GM23338 (cell line): ENCODE results near the gene RPLP1.

Experiments
- CREB1 ChIP-seq: fragments of 250-450 bp; sonication (Bioruptor Pico); IDR thresholded peaks from 2 replicates; pipeline ENCODE4 v1.5.0; 2020; ENCODE audit warnings: low read depth, mild to moderate bottlenecking, moderate library complexity
- CTCF ChIP-seq, 2 experiments: fragments of 200-600 bp in 1 of 2; sonication (generic) in 1 of 2; conservative IDR thresholded peaks; 2 replicates each; pipeline versions ENCODE4 v1.5.1 to v1.6.1; 2016 to 2017; ENCODE audit warnings: antibody characterized with exemption in 2 of 2, low read depth in 2 of 2, mild to moderate bottlenecking in 2 of 2, moderate library complexity in 1 of 2
- EZH2 ChIP-seq: fragments of 200-600 bp; sonication (generic); IDR thresholded peaks from one replicate; pipeline ENCODE4 v1.8.0; 2017; ENCODE audit warnings: antibody characterized with exemption, mild to moderate bottlenecking, low read depth; ENCODE audit not compliant: unreplicated experiment
- EZH2phosphoT487 ChIP-seq: fragments of 200-600 bp; sonication (generic); IDR thresholded peaks from one replicate; pipeline ENCODE4 v1.8.1; 2018; ENCODE audit warnings: antibody characterized with exemption; ENCODE audit not compliant: unreplicated experiment
- POLR2AphosphoS5 ChIP-seq: IDR thresholded peaks from 2 replicates; pipeline ENCODE4 v1.6.1; 2016; ENCODE audit warnings: antibody characterized with exemption, low read depth
- STAT1 ChIP-seq: IDR thresholded peaks from one replicate; pipeline ENCODE4 v1.6.1; 2016; ENCODE audit warnings: antibody characterized with exemption; ENCODE audit not compliant: unreplicated experiment
- ZNF114 ChIP-seq: fragments of 250-450 bp; sonication (Bioruptor Pico); IDR thresholded peaks from 2 replicates; pipeline ENCODE4 v1.5.0; 2020; ENCODE audit warnings: mild to moderate bottlenecking, moderate library complexity
- TF ChIP-seq, protein P1 (sequence below): IDR thresholded peaks from one replicate; pipeline ENCODE4 v1.6.1; 2018; ENCODE audit warnings: antibody characterized with exemption; ENCODE audit not compliant: unreplicated experiment

DNA sequence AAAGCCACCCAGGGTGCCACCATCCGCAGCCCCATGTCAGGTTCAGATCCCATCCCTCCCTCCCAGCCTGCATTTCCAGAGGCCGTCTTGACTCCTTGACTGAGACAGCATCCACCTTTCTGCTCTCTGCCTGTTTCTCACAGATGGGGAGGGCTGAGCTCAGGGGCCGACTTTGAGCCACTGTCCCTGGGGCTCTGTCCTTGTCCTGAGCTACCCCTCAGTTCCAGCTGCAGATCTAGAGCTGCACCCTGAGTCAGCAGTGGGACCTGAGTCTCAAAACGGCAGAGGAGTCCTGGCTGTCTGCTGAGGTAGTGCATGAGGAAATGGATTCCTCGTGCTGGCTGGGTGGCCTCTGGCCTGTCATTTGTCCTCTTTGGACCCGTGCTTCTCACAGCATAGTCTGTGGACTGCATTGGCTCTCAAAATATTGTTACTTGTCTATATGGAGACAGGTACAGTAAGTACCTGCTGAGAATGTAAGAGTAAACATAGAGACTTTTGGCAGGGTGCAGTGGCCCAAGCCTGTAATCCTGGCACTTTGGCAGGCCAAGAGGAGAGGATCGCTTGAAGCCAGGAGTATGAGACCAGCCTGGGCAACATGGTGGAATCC, 22.3 kb downstream of the RPLP1 start:
- TF ChIP-seq EZH2 = no peak
- no peak for TF ChIP-seq CREB1 (CRISPR knock-in tag)
- TF ChIP-seq CTCF (conservative IDR thresholded peaks at IDR 0.05; ENCODE audit: low read depth in 2 of 2) = no peak
- no peak for TF ChIP-seq EZH2phosphoT487
- TF ChIP-seq STAT1 = no peak
- no peak for TF ChIP-seq POLR2AphosphoS5
- TF ChIP-seq, protein P1, sequence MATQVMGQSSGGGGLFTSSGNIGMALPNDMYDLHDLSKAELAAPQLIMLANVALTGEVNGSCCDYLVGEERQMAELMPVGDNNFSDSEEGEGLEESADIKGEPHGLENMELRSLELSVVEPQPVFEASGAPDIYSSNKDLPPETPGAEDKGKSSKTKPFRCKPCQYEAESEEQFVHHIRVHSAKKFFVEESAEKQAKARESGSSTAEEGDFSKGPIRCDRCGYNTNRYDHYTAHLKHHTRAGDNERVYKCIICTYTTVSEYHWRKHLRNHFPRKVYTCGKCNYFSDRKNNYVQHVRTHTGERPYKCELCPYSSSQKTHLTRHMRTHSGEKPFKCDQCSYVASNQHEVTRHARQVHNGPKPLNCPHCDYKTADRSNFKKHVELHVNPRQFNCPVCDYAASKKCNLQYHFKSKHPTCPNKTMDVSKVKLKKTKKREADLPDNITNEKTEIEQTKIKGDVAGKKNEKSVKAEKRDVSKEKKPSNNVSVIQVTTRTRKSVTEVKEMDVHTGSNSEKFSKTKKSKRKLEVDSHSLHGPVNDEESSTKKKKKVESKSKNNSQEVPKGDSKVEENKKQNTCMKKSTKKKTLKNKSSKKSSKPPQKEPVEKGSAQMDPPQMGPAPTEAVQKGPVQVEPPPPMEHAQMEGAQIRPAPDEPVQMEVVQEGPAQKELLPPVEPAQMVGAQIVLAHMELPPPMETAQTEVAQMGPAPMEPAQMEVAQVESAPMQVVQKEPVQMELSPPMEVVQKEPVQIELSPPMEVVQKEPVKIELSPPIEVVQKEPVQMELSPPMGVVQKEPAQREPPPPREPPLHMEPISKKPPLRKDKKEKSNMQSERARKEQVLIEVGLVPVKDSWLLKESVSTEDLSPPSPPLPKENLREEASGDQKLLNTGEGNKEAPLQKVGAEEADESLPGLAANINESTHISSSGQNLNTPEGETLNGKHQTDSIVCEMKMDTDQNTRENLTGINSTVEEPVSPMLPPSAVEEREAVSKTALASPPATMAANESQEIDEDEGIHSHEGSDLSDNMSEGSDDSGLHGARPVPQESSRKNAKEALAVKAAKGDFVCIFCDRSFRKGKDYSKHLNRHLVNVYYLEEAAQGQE = no peak
- TF ChIP-seq ZNF114 (CRISPR knock-in tag) = no peak
